Keratinocyte (primary cell): Measurements from ENCODE around the gene MRPL43. TPM values are rescaled to one million over a fixed set of nuclear protein-coding genes. Genes with fewer than 3 reads are reported as not detected.

Experiments
- DNase-seq: peaks from one replicate; pipeline ENCODE4 v3.0.0-alpha.2; 2011; ENCODE audit warnings: low read depth, missing footprints, low spot score
- FAIRE-seq: peaks from 2 replicates; lab custom pipeline; 2011; peaks lifted over from hg19 to GRCh38; lab: Jason Lieb, UNC
- H2AFZ ChIP-seq: 2 replicates; pipeline ENCODE4 v1.6.0; 2012; ENCODE audit warnings: low read length, control low read depth, inconsistent platforms; ENCODE audit not compliant: control insufficient read depth
- H3K27ac ChIP-seq: 2 replicates; pipeline ENCODE4 v1.5.1; 2011; ENCODE audit warnings: low read length; ENCODE audit not compliant: control insufficient read depth, insufficient read depth
- H3K27me3 ChIP-seq: 3 replicates; pipeline ENCODE4 v1.6.0; 2011; ENCODE audit warnings: low read length; ENCODE audit not compliant: control insufficient read depth, insufficient read depth; ENCODE audit errors: extremely low read depth
- H3K36me3 ChIP-seq, 2 experiments: 2 replicates in 1 of 2; 3 replicates in 1 of 2; pipeline ENCODE4 v1.5.1; 2011; ENCODE audit warnings: low read length in 2 of 2, mild to moderate bottlenecking in 1 of 2; ENCODE audit not compliant: control insufficient read depth in 2 of 2, insufficient read depth in 2 of 2; ENCODE audit errors: extremely low read depth in 1 of 2
- H3K4me1 ChIP-seq: 3 replicates; pipeline ENCODE4 v1.5.1; 2011; ENCODE audit warnings: low read length; ENCODE audit not compliant: control insufficient read depth, insufficient read depth; ENCODE audit errors: extremely low read depth
- H3K4me2 ChIP-seq: 3 replicates; pipeline ENCODE4 v1.6.0; 2011; ENCODE audit warnings: low read depth, low read length; ENCODE audit not compliant: control insufficient read depth, insufficient read depth; ENCODE audit errors: extremely low read depth
- H3K4me3 ChIP-seq, 3 experiments: fragments of 200-600 bp in 1 of 3; sonication (generic) in 1 of 3; 2 replicates in 2 of 3; 3 replicates in 1 of 3; pipeline ENCODE4 v1.5.1; 2011 to 2016; ENCODE audit warnings: low read length in 3 of 3, mild to moderate bottlenecking in 3 of 3, control low read depth in 2 of 3, inconsistent platforms in 1 of 3, low read depth in 1 of 3, mixed read lengths in 1 of 3, mixed run types in 1 of 3, moderate library complexity in 1 of 3; ENCODE audit not compliant: control insufficient read depth in 2 of 3, insufficient read depth in 2 of 3; ENCODE audit errors: extremely low read depth in 1 of 3
- H3K79me2 ChIP-seq: 2 replicates; pipeline ENCODE4 v1.6.0; 2012; ENCODE audit warnings: low read length; ENCODE audit not compliant: control insufficient read depth, insufficient read depth
- H3K9ac ChIP-seq: 3 replicates; pipeline ENCODE4 v1.6.0; 2011; ENCODE audit warnings: low read length; ENCODE audit not compliant: control insufficient read depth, insufficient read depth; ENCODE audit errors: extremely low read depth
- H3K9me1 ChIP-seq: 3 replicates; pipeline ENCODE4 v1.6.0; 2011; ENCODE audit warnings: low read length; ENCODE audit not compliant: control insufficient read depth, insufficient read depth; ENCODE audit errors: extremely low read depth
- H3K9me3 ChIP-seq: 2 replicates; pipeline ENCODE4 v1.5.1; 2012; ENCODE audit warnings: low read depth, low read length; ENCODE audit not compliant: control insufficient read depth
- H4K20me1 ChIP-seq: 3 replicates; pipeline ENCODE4 v1.6.0; 2011; ENCODE audit warnings: low read length; ENCODE audit not compliant: control insufficient read depth, insufficient read depth; ENCODE audit errors: extremely low read depth
- CTCF ChIP-seq, 3 experiments: IDR thresholded peaks in 1 of 3; conservative IDR thresholded peaks in 1 of 3; optimal IDR thresholded peaks in 1 of 3; 2 replicates in 2 of 3; 3 replicates in 1 of 3; pipeline versions ENCODE3 to v1.5.1; 2011; ENCODE audit warnings: low read length in 3 of 3, mild to moderate bottlenecking in 3 of 3, moderate library complexity in 2 of 3, control low read depth in 1 of 3, inconsistent platforms in 1 of 3; ENCODE audit not compliant: insufficient read depth in 2 of 3; ENCODE audit errors: extremely low read depth in 1 of 3
- EZH2 ChIP-seq: IDR thresholded peaks from one replicate; pipeline ENCODE4 v1.6.1; 2012; ENCODE audit warnings: inconsistent platforms, mild to moderate bottlenecking, low read length, moderate library complexity
- dilution Hi-C: fragments of 300-500 bp; cut with MboI; formaldehyde crosslinking; loops from one replicate; pipeline ENCODE4 v1.7.0; 2020; ENCODE audit warnings: low sequenced_read_pairs; ENCODE audit not compliant: extremely low pct_ligation_motif_present
- polyA plus RNA-seq, 5 experiments: library from polyadenylated mRNA; depleted of rRNA in 3 of 5; stranded (reverse) in 3 of 5; stranded (forward) in 1 of 5; unstranded in 1 of 5; fragments of >200 nt; gene quantifications; 1 replicate in 1 of 5; 2 replicates in 3 of 5; 3 replicates in 1 of 5; pipeline versions ENCODE4 v1.2.1 to v1.2.3, GENCODE V29; 2011 to 2012; ENCODE audit warnings: missing spikeins in 2 of 5, low read depth in 1 of 5, low replicate concordance in 1 of 5

MRPL43 gene
- polyA plus RNA-seq, 1 donor (not counting 4 experiments of a cell fraction or from before 2014, with no cell fraction given) = 71.1 TPM

- dilution Hi-C loops = no loop called here
- Histone ChIP-seq H3K4me3 (peak overlapping the region; percentile 82 to 90 (median 87)), H3K9me3 (no peaks in the 10 kb centered on the region), H3K36me3 (peaks cover 11 to 19% of the 10 kb centered on the region in 2 experiments), H3K4me2 (peak overlapping the region; percentile 94), H2AFZ (no peak overlapping the region), H4K20me1 (no peaks in the 10 kb centered on the region), H3K27me3 (no peaks in the 10 kb centered on the region), H3K9me1 (no peaks in the 10 kb centered on the region), H3K9ac (peak overlapping the region; percentile 93), H3K4me1 (peaks cover 17% of the 10 kb centered on the region), H3K79me2 (peaks cover 26% of the 10 kb centered on the region), H3K27ac (peak overlapping the region; percentile 85)
- TF ChIP-seq CTCF (optimal IDR thresholded peaks at IDR 0.05 in 1 of 3, IDR thresholded peaks at IDR 0.05 in 1 of 3, conservative IDR thresholded peaks at IDR 0.05 in 1 of 3; ENCODE audit: extremely low read depth in 1 of 3, insufficient read depth in 2 of 3, low read length in 3 of 3) (no peak), EZH2 (no peak)
- peak; percentile 23 for FAIRE-seq
- DNase-seq = no peak
These were observed 13.8 kb upstream of the MRPL43 start for GRCh38 chr10:101000915-101001658.

- Histone ChIP-seq H3K9me1 (no peaks in the 10 kb centered on the region), H4K20me1 (no peaks in the 10 kb centered on the region), H3K27me3 (no peaks in the 10 kb centered on the region), H3K9me3 (no peaks in the 10 kb centered on the region), H3K36me3 (peaks cover 4 to 15% of the 10 kb centered on the region in 2 experiments), H3K4me2 (peak overlapping the region; percentile 94), H3K4me3 (peak overlapping the region; percentile 82 to 90 (median 87)), H3K27ac (peak overlapping the region; percentile 85), H2AFZ (peak overlapping the region; percentile 76), H3K4me1 (peaks cover 17% of the 10 kb centered on the region), H3K9ac (peak overlapping the region; percentile 93), H3K79me2 (peaks cover 26% of the 10 kb centered on the region)
- TF ChIP-seq CTCF (optimal IDR thresholded peaks at IDR 0.05 in 1 of 3, IDR thresholded peaks at IDR 0.05 in 1 of 3, conservative IDR thresholded peaks at IDR 0.05 in 1 of 3; ENCODE audit: extremely low read depth in 1 of 3, insufficient read depth in 2 of 3, low read length in 3 of 3) = no peak
- TF ChIP-seq EZH2 = no peak
- no peak for FAIRE-seq
- dilution Hi-C loops = no loop called here
- DNase-seq = no peak
These were observed 13.0 kb upstream of the MRPL43 start for GRCh38 chr10:101000127-101000914.
